Measurements from ENCODE around the gene TECTA.

The TECTA gene

GRCh38 chr11:121105481-121106195 lies 4.6 kb downstream of the TECTA start:
- no peak for TF ChIP-seq CTCF (IDR thresholded peaks at IDR 0.05; ENCODE audit: low read depth, low read length)
- no peak for DNase-seq (ENCODE audit: extremely low read depth, low read depth)

GRCh38 chr11:121106812-121107211 lies 5.8 kb downstream of the TECTA start:
- DNase-seq (ENCODE audit: extremely low read depth, low read depth) = no peak
- no peak for TF ChIP-seq CTCF (IDR thresholded peaks at IDR 0.05; ENCODE audit: low read depth, low read length)

DNA sequence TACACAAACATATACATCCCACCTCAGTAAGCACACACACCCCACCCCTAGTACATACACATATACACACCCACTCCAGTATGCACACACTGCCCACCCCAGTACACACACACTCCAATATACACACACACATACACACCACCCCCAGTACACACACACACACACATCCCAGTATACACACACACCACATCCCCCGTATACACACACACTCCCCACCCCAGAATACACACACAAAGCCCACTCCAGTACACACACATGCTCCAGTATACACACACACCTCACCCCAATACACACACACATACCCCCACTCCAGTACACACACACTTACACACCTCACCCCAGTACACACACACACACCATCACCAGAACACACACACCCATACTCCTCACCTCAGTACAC lies 7.4 kb downstream of the TECTA start:
- TF ChIP-seq CTCF (IDR thresholded peaks at IDR 0.05; ENCODE audit: low read depth, low read length) = no peak
- no peak for DNase-seq (ENCODE audit: extremely low read depth, low read depth)

DNA sequence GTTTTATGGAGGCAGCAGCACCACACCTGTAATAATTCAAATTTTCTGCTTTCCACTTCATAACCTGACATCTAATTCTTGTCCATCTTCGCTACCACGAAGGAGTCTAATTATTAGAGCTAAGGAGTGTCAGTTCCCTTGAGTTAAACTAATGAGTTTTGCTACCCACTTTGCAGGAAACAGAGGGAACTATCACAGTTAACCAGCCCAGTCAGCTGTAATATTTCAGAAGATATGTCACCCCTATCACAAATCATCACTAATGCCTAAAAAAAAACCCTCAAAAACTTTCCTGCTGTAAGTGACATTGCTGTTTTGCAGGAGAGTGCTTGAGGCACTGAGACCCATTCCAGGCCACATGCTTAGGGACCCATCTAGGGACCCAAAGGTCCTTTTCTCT lies 8.4 kb downstream of the TECTA start:
- no peak for DNase-seq (ENCODE audit: extremely low read depth, low read depth)
- no peak for TF ChIP-seq CTCF (IDR thresholded peaks at IDR 0.05; ENCODE audit: low read depth, low read length)

DNA sequence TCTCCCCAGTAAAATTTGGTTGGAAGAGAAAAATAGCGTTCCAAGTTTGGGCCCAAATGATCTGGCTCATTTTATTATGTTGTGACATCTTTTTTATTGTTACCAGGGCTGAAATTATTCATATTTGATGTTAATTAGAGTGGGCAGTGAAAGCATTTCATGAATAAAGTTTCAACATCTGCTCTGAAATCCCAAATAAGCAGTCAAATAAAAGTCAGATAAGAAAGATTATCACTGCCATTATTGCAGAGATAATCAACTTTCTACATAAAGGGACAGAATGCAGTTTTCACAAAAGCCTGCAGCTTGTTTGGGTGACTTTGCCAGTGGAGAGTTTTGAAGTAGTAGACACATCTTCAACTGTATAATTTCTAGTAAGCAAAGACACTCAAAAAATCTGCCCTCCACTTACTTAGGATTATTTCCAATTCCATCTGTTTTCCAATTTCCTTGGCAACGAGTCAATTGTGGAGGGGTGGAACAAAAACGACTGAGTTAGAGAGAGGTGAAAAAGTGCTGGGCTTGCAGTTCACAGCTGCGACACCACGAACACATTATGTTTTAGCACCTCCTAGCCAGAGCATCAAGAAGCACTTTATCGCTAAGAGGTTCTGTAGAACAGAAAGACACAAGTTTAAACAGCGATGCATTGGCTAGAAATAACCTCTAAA lies 9.0 kb downstream of the TECTA start:
- DNase-seq (ENCODE audit: extremely low read depth, low read depth) = no peak
- no peak for TF ChIP-seq CTCF (IDR thresholded peaks at IDR 0.05; ENCODE audit: low read depth, low read length)

GRCh38 chr11:121110871-121111724 lies 10.1 kb downstream of the TECTA start:
- no peak for DNase-seq (ENCODE audit: extremely low read depth, low read depth)
- TF ChIP-seq CTCF (IDR thresholded peaks at IDR 0.05; ENCODE audit: low read depth, low read length) = no peak

Data from AG09319 (cell line).